Smooth muscle cell (in vitro differentiated cells): ENCODE measurements around the gene MTHFSD. TPM values are rescaled to one million over a fixed set of nuclear protein-coding genes. Genes with fewer than 3 reads are reported as not detected.

ENCODE experiments used
- DNase-seq: peaks from one replicate; lab custom pipeline; 2025; ENCODE audit not compliant: unreplicated experiment; lab: John Stamatoyannopoulos, UW
- H2AFZ ChIP-seq: fragments of 200-600 bp; sonication (generic); 2 replicates; pipeline ENCODE4 v1.6.0; 2016; ENCODE audit warnings: antibody characterized with exemption, low read depth, mild to moderate bottlenecking
- H3F3A ChIP-seq: fragments of 200-600 bp; sonication (generic); 2 replicates; pipeline ENCODE4 v1.6.0; 2017; ENCODE audit warnings: antibody characterized with exemption, low read depth
- H3K27ac ChIP-seq: fragments of 200-600 bp; sonication (generic); 2 replicates; pipeline ENCODE4 v1.5.1; 2016; ENCODE audit warnings: low read depth, mild to moderate bottlenecking
- H3K27me3 ChIP-seq: fragments of 200-600 bp; sonication (generic); 2 replicates; pipeline ENCODE4 v1.6.1; 2016; ENCODE audit warnings: low read depth, mild to moderate bottlenecking
- H3K36me3 ChIP-seq: fragments of 200-600 bp; sonication (generic); 2 replicates; pipeline ENCODE4 v1.5.1; 2016; ENCODE audit warnings: low read depth
- H3K4me1 ChIP-seq: fragments of 200-600 bp; sonication (generic); 2 replicates; pipeline ENCODE4 v1.5.1; 2016; ENCODE audit warnings: low read depth
- H3K4me2 ChIP-seq: fragments of 200-600 bp; sonication (generic); 2 replicates; pipeline ENCODE4 v1.6.0; 2016; ENCODE audit warnings: mild to moderate bottlenecking
- H3K4me3 ChIP-seq: fragments of 200-600 bp; sonication (generic); 2 replicates; pipeline ENCODE4 v1.5.1; 2016; ENCODE audit warnings: mild to moderate bottlenecking
- H3K79me2 ChIP-seq: fragments of 200-600 bp; sonication (generic); 2 replicates; pipeline ENCODE4 v1.6.0; 2016; ENCODE audit warnings: low read depth, mild to moderate bottlenecking
- H3K9ac ChIP-seq: fragments of 200-600 bp; sonication (generic); 2 replicates; pipeline ENCODE4 v1.6.0; 2016; ENCODE audit warnings: low read depth
- H3K9me3 ChIP-seq: fragments of 200-600 bp; sonication (generic); replicated peaks from 2 replicates; pipeline ENCODE4 v1.5.1; 2016; ENCODE audit warnings: low read depth
- H4K20me1 ChIP-seq: fragments of 200-600 bp; sonication (generic); 2 replicates; pipeline ENCODE4 v1.6.0; 2016; ENCODE audit warnings: low read depth
- CTCF ChIP-seq: fragments of 200-600 bp; sonication (generic); IDR thresholded peaks from 2 replicates; pipeline ENCODE4 v1.5.1; 2017; ENCODE audit warnings: borderline replicate concordance, mild to moderate bottlenecking, antibody characterized with exemption; ENCODE audit not compliant: insufficient read depth, poor library complexity, severe bottlenecking
- WGBS: methylation state at CpG from one replicate; pipeline ENCODE4 v1.1.7; 2016; ENCODE audit warnings: low lambda C conversion rate; 5-methylcytosine and 5-hydroxymethylcytosine counted together
- polyA plus RNA-seq: library from polyadenylated mRNA; unstranded; fragments of >200 nt; fragmentation: Nextera tagmentation; extraction: Ambion mirVana; gene quantifications from 2 replicates; pipeline ENCODE4 v1.2.1, GENCODE V29; 2016
- total RNA-seq: library from RNA; depleted of rRNA; stranded (reverse); fragments of >200 nt; gene quantifications from 2 replicates; pipeline ENCODE4 v1.2.3, GENCODE V29; 2014

Gene MTHFSD
- total RNA-seq (14.7 and 23.0 TPM in 2 replicates), polyA plus RNA-seq (13.3 and 16.5 TPM in 2 replicates)

GRCh38 chr16:86554917-86555703 is at the start of gene MTHFSD:
Gene MTHFSD (minus strand): TSS chr16:86555235. CDS start chr16:86555184, 51 bp downstream.
- peak; percentile 86 for DNase-seq
- no peak for TF ChIP-seq CTCF
- H3K27ac ChIP-seq: peak within 1 kb of the TSS; percentile 67
- peak within 1 kb of the TSS; percentile 85 for H2AFZ ChIP-seq
- no peaks in the 10 kb centered on the region for H3K27me3 ChIP-seq
- peaks cover 11% of the 10 kb centered on the region for H3K4me1 ChIP-seq
- H3K9me3 ChIP-seq: no peaks in the 10 kb centered on the region
- H3K36me3 ChIP-seq: no peaks in the 10 kb centered on the region
- peak within 1 kb of the TSS; percentile 81 for H3K4me3 ChIP-seq
- no peaks in the 10 kb centered on the region for H4K20me1 ChIP-seq
- H3K79me2 ChIP-seq: peaks cover 10% of the 10 kb centered on the region
- no peaks in the 10 kb centered on the region for H3F3A ChIP-seq
- 7% methylated on average over 60 of the region's 70 CpGs for WGBS
- peak within 1 kb of the TSS; percentile 95 for H3K9ac ChIP-seq
- peak within 1 kb of the TSS; percentile 96 for H3K4me2 ChIP-seq

GRCh38 chr16:86604436-86605193 is 49.6 kb upstream of the MTHFSD start:
- Histone ChIP-seq H3K36me3 (no peaks in the 10 kb centered on the region), H3K27ac (no peak overlapping the region), H3F3A (peaks cover 3% of the 10 kb centered on the region), H4K20me1 (no peaks in the 10 kb centered on the region), H2AFZ (no peak overlapping the region), H3K4me2 (no peak overlapping the region), H3K27me3 (no peaks in the 10 kb centered on the region), H3K9ac (no peak overlapping the region), H3K4me1 (no peaks in the 10 kb centered on the region), H3K9me3 (no peaks in the 10 kb centered on the region), H3K79me2 (no peaks in the 10 kb centered on the region), H3K4me3 (no peak overlapping the region)
- no peak for DNase-seq
- TF ChIP-seq CTCF: no peak
- 94% methylated on average over 16 of the region's 16 CpGs for WGBS

GRCh38 chr16:86602521-86602920 is 47.5 kb upstream of the MTHFSD start:
- no peak for DNase-seq
- TF ChIP-seq CTCF: no peak
- Histone ChIP-seq H3K27me3 (no peaks in the 10 kb centered on the region), H3K27ac (no peak overlapping the region), H4K20me1 (no peaks in the 10 kb centered on the region), H3K79me2 (no peaks in the 10 kb centered on the region), H3K4me3 (no peak overlapping the region), H3F3A (no peaks in the 10 kb centered on the region), H3K4me1 (no peaks in the 10 kb centered on the region), H3K36me3 (no peaks in the 10 kb centered on the region), H3K9ac (no peak overlapping the region), H2AFZ (no peak overlapping the region), H3K9me3 (no peaks in the 10 kb centered on the region), H3K4me2 (no peak overlapping the region)
- WGBS: 60% methylated on average over 4 of the region's 4 CpGs
